ENCODE measurements around the gene LYST.
A peak's percentile ranks its signal among the peaks of the same experiment; 100 is the strongest.

The LYST gene

GRCh38 chr1:235887676-235888075 is 21.0 kb upstream of the LYST start:
- no peak for FAIRE-seq

- no peak for FAIRE-seq
Observed at GRCh38 chr1:235885655-235886262, 19.1 kb upstream of the LYST start.

- no peak for FAIRE-seq
Observed at GRCh38 chr1:235883261-235883927, 16.7 kb upstream of the LYST start.

GRCh38 chr1:235882816-235883215 is 16.1 kb upstream of the LYST start:
- FAIRE-seq, result no peak

- no peak for FAIRE-seq
Observed at GRCh38 chr1:235881930-235882700, 15.4 kb upstream of the LYST start.

- no peak for FAIRE-seq
Observed at GRCh38 chr1:235878082-235878811, 11.5 kb upstream of the LYST start.

- no peak for FAIRE-seq
Observed at GRCh38 chr1:235876402-235876841, 9.7 kb upstream of the LYST start.

GRCh38 chr1:235875036-235875597 is 8.4 kb upstream of the LYST start:
- FAIRE-seq, result no peak

GRCh38 chr1:235874261-235874660 is 7.6 kb upstream of the LYST start:
- FAIRE-seq, result no peak

- no peak for FAIRE-seq
Observed at GRCh38 chr1:235873571-235873970, 6.9 kb upstream of the LYST start.

- FAIRE-seq, result no peak
Observed at GRCh38 chr1:235873045-235873444, 6.3 kb upstream of the LYST start.

- FAIRE-seq, result no peak
Observed at GRCh38 chr1:235872270-235872669, 5.6 kb upstream of the LYST start.

- FAIRE-seq, result no peak
Observed at GRCh38 chr1:235867903-235868469, 1.3 kb upstream of the LYST start.

- peak; percentile 69 for FAIRE-seq
Observed at GRCh38 chr1:235866913-235867845, 473 bp upstream of the LYST start.

GRCh38 chr1:235865565-235866204 is 1.0 kb downstream of the LYST start:
- no peak for FAIRE-seq

- FAIRE-seq, result no peak
Observed at GRCh38 chr1:235864931-235865525, 1.7 kb downstream of the LYST start.

- no peak for FAIRE-seq
Observed at GRCh38 chr1:235864469-235864868, 2.2 kb downstream of the LYST start.

GRCh38 chr1:235863699-235864093 is 3.0 kb downstream of the LYST start:
- FAIRE-seq, result no peak

- no peak for FAIRE-seq
Observed at GRCh38 chr1:235861857-235862256, 4.8 kb downstream of the LYST start.

GRCh38 chr1:235860829-235861228 is 5.9 kb downstream of the LYST start:
- FAIRE-seq, result no peak

- no peak for FAIRE-seq
Observed at GRCh38 chr1:235859789-235860188, 6.9 kb downstream of the LYST start.
